Measurements from ENCODE around the gene LMO2.

Gene LMO2

DNA sequence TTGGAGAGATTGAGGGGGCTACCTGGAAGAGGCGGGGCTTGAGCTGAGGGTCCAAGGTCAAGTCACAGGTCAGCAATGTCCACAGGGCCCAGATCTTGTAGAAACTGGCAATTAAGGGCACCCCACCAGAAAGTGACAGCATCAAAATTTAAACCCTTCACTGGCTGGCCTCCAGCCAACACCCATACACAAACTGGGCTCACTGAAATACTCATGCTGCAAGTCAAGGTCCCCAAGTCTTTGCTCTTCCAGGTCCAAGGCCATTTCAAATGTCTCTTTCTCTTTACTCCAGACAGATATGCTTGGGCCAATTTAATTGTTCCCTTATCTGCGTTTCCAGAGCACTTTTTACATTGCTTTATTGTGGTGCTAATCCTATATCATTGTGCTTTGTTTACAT is 36.4 kb downstream of the LMO2 start (continued):
- TF ChIP-seq, protein P1, sequence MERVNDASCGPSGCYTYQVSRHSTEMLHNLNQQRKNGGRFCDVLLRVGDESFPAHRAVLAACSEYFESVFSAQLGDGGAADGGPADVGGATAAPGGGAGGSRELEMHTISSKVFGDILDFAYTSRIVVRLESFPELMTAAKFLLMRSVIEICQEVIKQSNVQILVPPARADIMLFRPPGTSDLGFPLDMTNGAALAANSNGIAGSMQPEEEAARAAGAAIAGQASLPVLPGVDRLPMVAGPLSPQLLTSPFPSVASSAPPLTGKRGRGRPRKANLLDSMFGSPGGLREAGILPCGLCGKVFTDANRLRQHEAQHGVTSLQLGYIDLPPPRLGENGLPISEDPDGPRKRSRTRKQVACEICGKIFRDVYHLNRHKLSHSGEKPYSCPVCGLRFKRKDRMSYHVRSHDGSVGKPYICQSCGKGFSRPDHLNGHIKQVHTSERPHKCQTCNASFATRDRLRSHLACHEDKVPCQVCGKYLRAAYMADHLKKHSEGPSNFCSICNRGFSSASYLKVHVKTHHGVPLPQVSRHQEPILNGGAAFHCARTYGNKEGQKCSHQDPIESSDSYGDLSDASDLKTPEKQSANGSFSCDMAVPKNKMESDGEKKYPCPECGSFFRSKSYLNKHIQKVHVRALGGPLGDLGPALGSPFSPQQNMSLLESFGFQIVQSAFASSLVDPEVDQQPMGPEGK (CRISPR knock-in tag; IDR thresholded peaks at IDR 0.05; ENCODE audit: borderline replicate concordance), result no peak
- TF ChIP-seq ISL1 (CRISPR knock-in tag; IDR thresholded peaks at IDR 0.05) (no peak), ZFP3 (CRISPR knock-in tag; IDR thresholded peaks at IDR 0.05) (no peak), BACH2 (CRISPR knock-in tag; IDR thresholded peaks at IDR 0.05; ENCODE audit: borderline replicate concordance) (no peak), TOX (CRISPR knock-in tag; IDR thresholded peaks at IDR 0.05; ENCODE audit: borderline replicate concordance) (no peak), GLIS3 (CRISPR knock-in tag; IDR thresholded peaks at IDR 0.05) (no peak)
- TF ChIP-seq, protein P2, sequence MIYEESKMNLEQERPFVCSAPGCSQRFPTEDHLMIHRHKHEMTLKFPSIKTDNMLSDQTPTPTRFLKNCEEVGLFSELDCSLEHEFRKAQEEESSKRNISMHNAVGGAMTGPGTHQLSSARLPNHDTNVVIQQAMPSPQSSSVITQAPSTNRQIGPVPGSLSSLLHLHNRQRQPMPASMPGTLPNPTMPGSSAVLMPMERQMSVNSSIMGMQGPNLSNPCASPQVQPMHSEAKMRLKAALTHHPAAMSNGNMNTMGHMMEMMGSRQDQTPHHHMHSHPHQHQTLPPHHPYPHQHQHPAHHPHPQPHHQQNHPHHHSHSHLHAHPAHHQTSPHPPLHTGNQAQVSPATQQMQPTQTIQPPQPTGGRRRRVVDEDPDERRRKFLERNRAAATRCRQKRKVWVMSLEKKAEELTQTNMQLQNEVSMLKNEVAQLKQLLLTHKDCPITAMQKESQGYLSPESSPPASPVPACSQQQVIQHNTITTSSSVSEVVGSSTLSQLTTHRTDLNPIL (CRISPR knock-in tag; IDR thresholded peaks at IDR 0.05; ENCODE audit: low read depth), result no peak

DNA sequence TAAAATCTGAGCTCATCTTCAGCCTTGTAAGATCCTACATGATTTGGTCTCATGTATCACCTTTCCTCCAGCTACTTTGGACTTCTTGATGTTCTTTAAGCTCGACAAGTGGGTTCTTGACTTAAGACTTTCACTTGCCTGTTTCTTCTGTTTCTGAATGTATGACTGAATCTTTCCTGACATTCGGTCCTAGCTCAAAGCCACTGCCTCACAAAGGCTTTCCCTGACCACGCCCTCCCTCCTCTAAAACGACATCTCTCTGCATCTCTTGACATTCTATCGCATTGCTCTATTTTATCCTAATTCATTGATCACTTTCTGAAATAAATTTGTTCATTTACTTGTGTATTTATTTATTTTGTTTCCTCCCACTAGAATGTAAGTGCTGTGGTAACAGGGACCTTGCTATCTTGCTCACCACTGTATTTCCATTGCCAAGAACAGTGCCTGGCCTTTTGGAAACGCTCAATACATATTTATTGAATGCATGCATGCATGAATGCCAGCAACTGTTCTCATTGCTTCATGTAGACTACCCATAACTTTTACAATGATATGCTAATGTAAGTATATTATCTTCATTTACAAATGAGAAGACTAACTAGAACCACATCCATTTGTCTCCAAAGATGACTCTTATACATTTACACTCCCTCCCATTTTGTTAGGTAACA is 43.0 kb downstream of the LMO2 start:
- ATAC-seq, result no peak
- TF ChIP-seq ZC3H10 (CRISPR knock-in tag; IDR thresholded peaks at IDR 0.05) (no peak), BACH2 (CRISPR knock-in tag; IDR thresholded peaks at IDR 0.05; ENCODE audit: borderline replicate concordance) (no peak), PPARA (CRISPR knock-in tag; IDR thresholded peaks at IDR 0.05; ENCODE audit: borderline replicate concordance) (no peak), OSR1 (CRISPR knock-in tag; IDR thresholded peaks at IDR 0.05) (no peak)
- TF ChIP-seq, protein P3, sequence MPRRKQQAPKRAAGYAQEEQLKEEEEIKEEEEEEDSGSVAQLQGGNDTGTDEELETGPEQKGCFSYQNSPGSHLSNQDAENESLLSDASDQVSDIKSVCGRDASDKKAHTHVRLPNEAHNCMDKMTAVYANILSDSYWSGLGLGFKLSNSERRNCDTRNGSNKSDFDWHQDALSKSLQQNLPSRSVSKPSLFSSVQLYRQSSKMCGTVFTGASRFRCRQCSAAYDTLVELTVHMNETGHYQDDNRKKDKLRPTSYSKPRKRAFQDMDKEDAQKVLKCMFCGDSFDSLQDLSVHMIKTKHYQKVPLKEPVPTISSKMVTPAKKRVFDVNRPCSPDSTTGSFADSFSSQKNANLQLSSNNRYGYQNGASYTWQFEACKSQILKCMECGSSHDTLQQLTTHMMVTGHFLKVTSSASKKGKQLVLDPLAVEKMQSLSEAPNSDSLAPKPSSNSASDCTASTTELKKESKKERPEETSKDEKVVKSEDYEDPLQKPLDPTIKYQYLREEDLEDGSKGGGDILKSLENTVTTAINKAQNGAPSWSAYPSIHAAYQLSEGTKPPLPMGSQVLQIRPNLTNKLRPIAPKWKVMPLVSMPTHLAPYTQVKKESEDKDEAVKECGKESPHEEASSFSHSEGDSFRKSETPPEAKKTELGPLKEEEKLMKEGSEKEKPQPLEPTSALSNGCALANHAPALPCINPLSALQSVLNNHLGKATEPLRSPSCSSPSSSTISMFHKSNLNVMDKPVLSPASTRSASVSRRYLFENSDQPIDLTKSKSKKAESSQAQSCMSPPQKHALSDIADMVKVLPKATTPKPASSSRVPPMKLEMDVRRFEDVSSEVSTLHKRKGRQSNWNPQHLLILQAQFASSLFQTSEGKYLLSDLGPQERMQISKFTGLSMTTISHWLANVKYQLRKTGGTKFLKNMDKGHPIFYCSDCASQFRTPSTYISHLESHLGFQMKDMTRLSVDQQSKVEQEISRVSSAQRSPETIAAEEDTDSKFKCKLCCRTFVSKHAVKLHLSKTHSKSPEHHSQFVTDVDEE (CRISPR knock-in tag; IDR thresholded peaks at IDR 0.05), result no peak

DNA sequence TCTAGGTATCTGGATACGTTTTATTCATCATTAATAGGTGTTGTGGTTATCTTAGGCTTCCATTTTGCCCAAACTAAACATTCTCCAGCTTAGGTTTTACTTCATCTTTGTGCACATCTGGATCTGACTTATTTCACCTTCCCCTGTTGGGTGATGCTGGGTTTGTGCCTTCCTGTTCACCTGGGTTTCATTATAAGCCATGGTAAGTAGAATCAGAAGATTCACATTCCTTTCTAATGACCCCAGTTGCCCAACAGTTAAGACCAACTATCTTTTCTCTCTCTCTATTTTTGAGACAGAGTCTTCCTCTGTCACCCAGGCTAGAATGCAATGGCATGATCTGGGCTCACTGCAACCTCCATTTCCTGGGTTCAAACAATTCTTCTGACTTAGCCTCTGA is 44.6 kb downstream of the LMO2 start:
- TF ChIP-seq ARNTL (CRISPR knock-in tag; IDR thresholded peaks at IDR 0.05; ENCODE audit: borderline replicate concordance, low read depth) (no peak), ZFP30 (CRISPR knock-in tag; IDR thresholded peaks at IDR 0.05) (no peak), PPARA (CRISPR knock-in tag; IDR thresholded peaks at IDR 0.05; ENCODE audit: borderline replicate concordance) (no peak), OSR1 (CRISPR knock-in tag; IDR thresholded peaks at IDR 0.05) (no peak), ISL1 (CRISPR knock-in tag; IDR thresholded peaks at IDR 0.05) (no peak), CSDC2 (CRISPR knock-in tag; IDR thresholded peaks at IDR 0.05) (no peak), ESRRG (CRISPR knock-in tag; IDR thresholded peaks at IDR 0.05) (no peak), TOX (CRISPR knock-in tag; IDR thresholded peaks at IDR 0.05; ENCODE audit: borderline replicate concordance) (no peak), ZFP3 (CRISPR knock-in tag; IDR thresholded peaks at IDR 0.05) (no peak), BACH2 (CRISPR knock-in tag; IDR thresholded peaks at IDR 0.05; ENCODE audit: borderline replicate concordance) (no peak), TCF4 (CRISPR knock-in tag; IDR thresholded peaks at IDR 0.05; ENCODE audit: borderline replicate concordance) (no peak), ZNF70 (CRISPR knock-in tag; IDR thresholded peaks at IDR 0.05) (no peak), RARB (CRISPR knock-in tag; IDR thresholded peaks at IDR 0.05) (no peak), ZC3H10 (CRISPR knock-in tag; IDR thresholded peaks at IDR 0.05) (no peak), SNAI2 (CRISPR knock-in tag; IDR thresholded peaks at IDR 0.05) (no peak)
- TF ChIP-seq, protein P3 (CRISPR knock-in tag; IDR thresholded peaks at IDR 0.05), result no peak
- TF ChIP-seq, protein P4, sequence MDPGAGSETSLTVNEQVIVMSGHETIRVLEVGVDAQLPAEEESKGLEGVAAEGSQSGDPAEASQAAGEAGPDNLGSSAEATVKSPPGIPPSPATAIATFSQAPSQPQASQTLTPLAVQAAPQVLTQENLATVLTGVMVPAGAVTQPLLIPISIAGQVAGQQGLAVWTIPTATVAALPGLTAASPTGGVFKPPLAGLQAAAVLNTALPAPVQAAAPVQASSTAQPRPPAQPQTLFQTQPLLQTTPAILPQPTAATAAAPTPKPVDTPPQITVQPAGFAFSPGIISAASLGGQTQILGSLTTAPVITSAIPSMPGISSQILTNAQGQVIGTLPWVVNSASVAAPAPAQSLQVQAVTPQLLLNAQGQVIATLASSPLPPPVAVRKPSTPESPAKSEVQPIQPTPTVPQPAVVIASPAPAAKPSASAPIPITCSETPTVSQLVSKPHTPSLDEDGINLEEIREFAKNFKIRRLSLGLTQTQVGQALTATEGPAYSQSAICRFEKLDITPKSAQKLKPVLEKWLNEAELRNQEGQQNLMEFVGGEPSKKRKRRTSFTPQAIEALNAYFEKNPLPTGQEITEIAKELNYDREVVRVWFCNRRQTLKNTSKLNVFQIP (CRISPR knock-in tag; IDR thresholded peaks at IDR 0.05; ENCODE audit: borderline replicate concordance, low read depth), result no peak
- TF ChIP-seq, protein P1 (CRISPR knock-in tag; IDR thresholded peaks at IDR 0.05; ENCODE audit: borderline replicate concordance), result no peak
- TF ChIP-seq, protein P5, sequence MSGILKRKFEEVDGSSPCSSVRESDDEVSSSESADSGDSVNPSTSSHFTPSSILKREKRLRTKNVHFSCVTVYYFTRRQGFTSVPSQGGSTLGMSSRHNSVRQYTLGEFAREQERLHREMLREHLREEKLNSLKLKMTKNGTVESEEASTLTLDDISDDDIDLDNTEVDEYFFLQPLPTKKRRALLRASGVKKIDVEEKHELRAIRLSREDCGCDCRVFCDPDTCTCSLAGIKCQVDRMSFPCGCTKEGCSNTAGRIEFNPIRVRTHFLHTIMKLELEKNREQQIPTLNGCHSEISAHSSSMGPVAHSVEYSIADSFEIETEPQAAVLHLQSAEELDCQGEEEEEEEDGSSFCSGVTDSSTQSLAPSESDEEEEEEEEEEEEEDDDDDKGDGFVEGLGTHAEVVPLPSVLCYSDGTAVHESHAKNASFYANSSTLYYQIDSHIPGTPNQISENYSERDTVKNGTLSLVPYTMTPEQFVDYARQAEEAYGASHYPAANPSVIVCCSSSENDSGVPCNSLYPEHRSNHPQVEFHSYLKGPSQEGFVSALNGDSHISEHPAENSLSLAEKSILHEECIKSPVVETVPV (CRISPR knock-in tag; IDR thresholded peaks at IDR 0.05), result no peak
- TF ChIP-seq, protein P2 (CRISPR knock-in tag; IDR thresholded peaks at IDR 0.05; ENCODE audit: low read depth), result no peak

More for the DNA sequence above, 44.6 kb downstream of the LMO2 start:
- no peak for ATAC-seq
